Stimulated activated CD8-positive, alpha-beta memory T cell treated with anti-CD3 and anti-CD28 coated beads, Interleukin-12 subunit alpha, Interleukin-12 subunit beta, amount 100 ng/mL, for 4 hours (primary cell): ENCODE measurements around the gene KNDC1.
"Not testable (repeated sequence)": the region's sequence is repeated elsewhere in the genome, so short reads cannot be mapped to it uniquely, and the experiment has no call there.

ENCODE experiments used
- DNase-seq: peaks from one replicate; pipeline ENCODE4 v3.0.0-alpha.2; 2020; ENCODE audit warnings: low read depth

Gene KNDC1

GRCh38 chr10:133141144-133141957, 18.7 kb upstream of the KNDC1 start:
- no peak for DNase-seq

DNA sequence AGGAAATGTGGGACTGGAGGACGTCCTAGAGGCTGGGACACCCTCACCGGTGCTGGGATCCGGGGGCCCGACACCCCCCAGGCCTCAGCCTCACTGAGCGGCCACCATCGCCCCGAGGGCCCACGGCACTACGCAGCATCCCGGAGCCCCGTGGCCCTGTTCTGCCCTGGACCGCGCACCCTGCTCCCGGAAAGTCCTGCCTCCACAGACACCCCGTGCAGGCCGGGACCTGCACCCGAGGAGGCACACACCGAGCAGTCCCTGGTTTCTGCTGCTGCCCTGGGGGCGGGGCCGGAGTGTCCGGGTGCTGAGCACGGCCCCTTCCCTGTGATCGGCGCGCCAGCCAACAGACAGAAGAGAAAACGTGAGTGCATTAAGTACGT, 18.1 kb upstream of the KNDC1 start:
- no peak for DNase-seq

DNA sequence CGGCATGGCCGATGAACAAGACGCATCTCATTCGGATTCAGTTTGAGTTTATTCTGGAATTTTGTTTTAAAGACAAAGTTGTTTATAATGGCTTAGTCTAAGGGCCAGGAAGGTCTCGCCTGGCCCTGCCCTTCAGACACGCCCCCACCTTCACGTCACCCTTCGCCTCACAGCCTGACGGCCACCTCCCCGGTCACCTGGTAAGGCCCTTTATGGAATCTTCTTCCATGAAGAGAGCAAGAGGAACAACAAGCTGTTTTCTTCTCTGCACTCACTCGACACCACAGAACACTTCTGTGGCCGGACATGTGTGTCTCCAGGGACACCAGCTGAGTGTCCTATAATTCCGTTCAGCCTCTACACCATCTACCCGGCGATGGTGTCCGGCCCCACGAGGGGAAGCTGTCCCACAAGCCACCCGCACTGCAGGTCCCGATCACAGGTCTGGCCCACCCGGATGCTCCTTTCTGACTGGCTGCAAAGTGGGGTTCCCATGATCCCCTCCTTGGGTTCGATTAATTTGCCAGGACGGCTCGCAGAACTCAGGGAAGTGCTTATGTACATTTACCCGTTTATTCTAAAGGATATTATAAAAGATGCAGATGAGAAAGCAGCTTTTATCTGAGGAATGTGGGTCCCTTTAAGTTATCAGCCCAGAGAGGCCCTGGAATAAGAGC, 17.4 kb upstream of the KNDC1 start:
- DNase-seq: no peak

GRCh38 chr10:133143200-133143533, 16.9 kb upstream of the KNDC1 start:
- DNase-seq: no peak

GRCh38 chr10:133143546-133143945, 16.5 kb upstream of the KNDC1 start:
- no peak for DNase-seq

- DNase-seq: no peak
Observed at GRCh38 chr10:133144771-133145170, 15.2 kb upstream of the KNDC1 start.

- DNase-seq: no peak
Observed at GRCh38 chr10:133150226-133150625, 9.8 kb upstream of the KNDC1 start.

DNA sequence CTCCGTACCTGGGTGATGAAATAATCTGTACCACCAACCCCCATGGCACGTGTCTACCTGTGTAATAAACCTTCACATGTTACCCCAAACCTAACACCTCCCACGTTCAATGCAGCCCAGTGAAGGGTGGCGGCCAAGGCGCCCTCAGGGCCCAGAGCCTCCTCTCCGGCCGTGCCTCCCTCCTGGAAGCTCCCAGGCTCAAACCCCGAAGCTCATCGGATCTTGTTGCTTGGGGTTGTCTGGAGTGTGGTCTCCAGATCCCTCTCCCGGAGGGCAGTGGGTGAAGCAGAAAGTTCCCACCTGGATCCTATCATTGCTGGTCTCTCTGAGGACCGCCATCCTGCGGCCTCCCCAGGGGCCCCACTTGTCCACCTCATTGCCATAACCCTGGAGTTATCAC, 9.4 kb upstream of the KNDC1 start:
- no peak for DNase-seq

DNA sequence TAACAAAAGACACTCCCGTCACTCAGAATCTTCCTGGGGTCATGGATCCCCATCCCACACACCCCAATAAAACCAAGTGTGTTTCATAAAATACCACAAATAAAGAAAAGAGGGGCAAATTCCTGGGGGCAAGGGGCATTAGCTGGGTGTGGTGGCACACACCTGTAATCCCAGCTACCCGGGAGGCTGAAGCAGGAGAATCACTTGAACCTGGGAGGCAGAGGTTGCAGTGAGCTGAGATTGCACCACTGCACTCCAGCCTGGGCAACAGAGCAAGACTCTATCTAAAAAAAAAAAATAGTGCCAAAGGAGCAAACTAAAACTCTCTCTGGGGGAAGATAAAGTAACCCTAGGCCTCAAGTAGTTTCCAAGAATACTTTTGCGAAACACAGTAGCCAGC, 8.9 kb upstream of the KNDC1 start:
- not testable (repeated sequence) for DNase-seq

DNA sequence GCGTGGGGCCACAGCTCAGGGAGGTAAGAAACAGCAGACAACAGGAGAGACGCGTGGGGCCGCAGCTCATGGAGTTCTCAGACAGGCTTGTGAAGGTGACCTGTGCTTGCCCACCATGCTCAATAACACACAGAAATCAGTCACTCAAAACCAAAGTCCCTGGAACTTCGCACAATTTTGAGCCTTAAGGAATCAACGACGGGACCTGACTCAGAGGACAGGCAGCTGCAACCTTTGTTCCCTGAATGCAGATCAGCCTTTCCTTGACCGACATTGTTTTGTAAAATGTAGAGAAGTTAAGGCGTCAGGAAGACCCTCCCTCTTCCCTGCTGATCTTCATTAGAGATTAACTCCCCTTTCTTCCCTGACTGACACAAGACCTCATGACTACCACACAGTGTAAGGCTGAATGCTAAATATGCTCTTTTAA, 8.5 kb upstream of the KNDC1 start:
- DNase-seq: no peak

GRCh38 chr10:133154411-133154810, 5.6 kb upstream of the KNDC1 start:
- DNase-seq: no peak

- DNase-seq: no peak
Observed at GRCh38 chr10:133154996-133155778, 4.8 kb upstream of the KNDC1 start.

GRCh38 chr10:133156674-133157579, 3.1 kb upstream of the KNDC1 start:
- DNase-seq: no peak

GRCh38 chr10:133157662-133158436, 2.2 kb upstream of the KNDC1 start:
- DNase-seq: no peak

DNA sequence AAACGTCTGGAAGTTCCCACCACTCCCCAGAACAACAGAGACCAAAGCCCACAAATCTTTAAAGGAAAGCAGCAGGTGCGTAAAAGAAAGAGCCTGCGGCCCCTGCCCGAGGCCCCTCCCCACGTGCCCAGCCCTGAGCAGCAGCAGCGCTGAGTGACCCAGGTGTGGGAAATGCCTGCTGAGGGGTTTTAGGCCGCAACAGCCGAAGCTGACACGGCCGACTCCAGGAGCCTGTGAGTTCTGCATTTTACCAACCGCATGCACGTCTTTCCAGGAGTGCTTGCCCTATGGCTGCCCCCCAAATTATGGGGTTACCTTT, 1.6 kb upstream of the KNDC1 start:
- DNase-seq: no peak

GRCh38 chr10:133158756-133159610, 1.0 kb upstream of the KNDC1 start:
- DNase-seq: no peak

- no peak for DNase-seq
Observed at GRCh38 chr10:133159611-133159949, 439 bp upstream of the KNDC1 start.

DNA sequence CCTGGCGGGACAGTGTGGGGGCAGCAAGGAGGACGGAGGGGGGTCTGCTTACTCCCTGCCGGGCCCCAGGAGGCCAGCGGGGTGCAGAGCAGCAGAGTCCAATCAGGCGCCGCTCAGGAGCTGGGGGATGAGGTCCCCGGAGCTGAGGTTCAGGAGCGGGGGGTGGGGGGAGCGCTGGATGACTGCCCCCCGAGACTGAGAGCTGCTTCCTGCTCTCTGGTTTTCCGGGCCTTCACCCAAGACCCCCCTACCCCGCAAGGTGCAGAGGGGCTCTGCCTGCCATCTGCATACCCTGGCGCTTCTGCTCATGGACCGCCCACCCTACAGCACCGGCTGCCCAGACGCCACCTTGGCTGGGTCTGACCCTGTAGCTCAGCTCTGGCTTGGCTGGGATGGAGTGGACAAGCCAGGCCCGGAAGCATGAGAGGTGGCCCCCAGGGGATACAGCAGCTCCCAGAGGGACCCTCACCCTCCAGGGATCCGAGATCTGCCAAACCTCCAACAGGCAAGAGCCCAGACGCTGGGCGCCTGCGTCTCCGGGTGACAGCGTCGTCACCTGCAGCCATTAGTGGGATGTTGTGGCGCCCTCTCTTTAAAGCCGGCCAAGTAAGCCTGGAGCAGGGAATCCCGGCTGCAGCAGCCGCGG, 930 bp downstream of the KNDC1 start:
- no peak for DNase-seq

DNA sequence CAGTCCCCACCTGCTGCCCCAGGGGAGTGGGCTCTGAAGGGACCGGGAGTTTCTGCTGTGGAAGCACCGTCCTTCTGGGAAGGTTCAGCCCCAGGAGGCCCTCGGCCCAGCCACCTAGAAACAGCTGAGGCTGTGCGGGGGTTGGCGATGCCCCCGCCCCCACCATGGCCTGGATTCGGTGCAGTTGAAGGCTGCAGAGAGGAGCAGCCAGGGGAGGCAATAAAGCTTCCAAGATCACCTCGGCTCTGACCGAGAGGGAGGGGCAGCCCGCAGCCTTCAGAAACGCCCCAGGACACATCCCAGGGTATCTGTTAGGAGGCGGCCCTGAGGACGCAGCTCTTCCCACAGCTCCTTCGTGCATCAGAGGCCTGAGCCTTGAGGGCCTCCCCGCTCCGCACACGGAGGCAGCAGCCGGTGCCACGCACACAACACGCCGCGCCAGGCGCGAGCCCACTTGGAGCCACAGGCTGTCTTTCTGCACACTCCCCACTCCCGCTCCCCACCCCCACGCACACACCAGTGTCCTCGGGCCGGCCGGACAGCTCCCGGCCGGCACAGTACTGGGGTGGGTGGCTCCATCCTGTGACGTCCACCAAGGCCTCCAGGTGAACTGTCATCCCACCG, 1.6 kb downstream of the KNDC1 start:
- DNase-seq: no peak
